Superior temporal gyrus (tissue), 1 donor: Measurements from ENCODE around the gene ZFPM1.
"Not testable (repeated sequence)": the region's sequence is repeated elsewhere in the genome, so short reads cannot be mapped to it uniquely, and the experiment has no call there.

ENCODE experiments used
- DNase-seq: peaks from one replicate; pipeline ENCODE4 v3.0.0-alpha.2; 2016; ENCODE audit errors: extremely low spot score

The ZFPM1 gene

GRCh38 chr16:88511906-88512305 is 58.8 kb downstream of the ZFPM1 start:
- DNase-seq: no peak

GRCh38 chr16:88512728-88513696 is 59.9 kb downstream of the ZFPM1 start:
- no peak for DNase-seq

- no peak for DNase-seq
These were observed 61.0 kb downstream of the ZFPM1 start for GRCh38 chr16:88514070-88514469.

GRCh38 chr16:88514526-88515232 is 61.6 kb downstream of the ZFPM1 start:
- no peak for DNase-seq

- DNase-seq: no peak
These were observed 62.3 kb downstream of the ZFPM1 start for GRCh38 chr16:88515371-88515770.

DNA sequence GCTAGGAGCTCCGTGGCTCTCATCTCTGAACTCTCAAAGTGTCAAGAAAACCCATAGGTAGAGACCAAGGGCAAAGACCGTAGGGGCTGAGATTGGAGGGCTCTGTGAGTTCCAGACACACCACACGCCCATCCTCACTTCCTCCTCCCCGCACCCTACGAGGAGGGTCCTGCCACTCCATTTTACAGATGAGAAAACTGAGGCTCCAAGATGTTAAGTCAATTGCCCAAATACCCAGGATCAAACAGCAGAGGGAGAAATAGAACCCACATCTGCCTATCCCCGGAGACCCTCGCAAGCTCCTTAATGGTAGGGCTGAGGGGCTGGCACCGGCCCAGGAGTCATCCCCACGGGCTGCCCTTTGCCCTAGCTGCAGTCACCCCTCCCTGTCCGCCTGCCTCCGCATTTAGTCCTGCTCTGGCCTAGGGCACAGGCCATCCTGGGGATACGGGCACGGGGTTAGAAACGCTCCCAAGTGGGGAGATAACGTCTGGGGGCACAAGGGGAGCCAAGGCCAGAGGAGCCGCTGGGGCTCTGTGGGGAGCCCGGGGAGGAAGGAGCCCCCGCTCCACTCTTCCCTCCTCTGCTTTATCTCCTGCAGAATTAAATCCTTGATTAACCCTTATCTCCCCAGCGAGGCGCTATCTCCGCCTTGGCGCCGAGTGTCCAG is 63.0 kb downstream of the ZFPM1 start:
- no peak for DNase-seq

DNA sequence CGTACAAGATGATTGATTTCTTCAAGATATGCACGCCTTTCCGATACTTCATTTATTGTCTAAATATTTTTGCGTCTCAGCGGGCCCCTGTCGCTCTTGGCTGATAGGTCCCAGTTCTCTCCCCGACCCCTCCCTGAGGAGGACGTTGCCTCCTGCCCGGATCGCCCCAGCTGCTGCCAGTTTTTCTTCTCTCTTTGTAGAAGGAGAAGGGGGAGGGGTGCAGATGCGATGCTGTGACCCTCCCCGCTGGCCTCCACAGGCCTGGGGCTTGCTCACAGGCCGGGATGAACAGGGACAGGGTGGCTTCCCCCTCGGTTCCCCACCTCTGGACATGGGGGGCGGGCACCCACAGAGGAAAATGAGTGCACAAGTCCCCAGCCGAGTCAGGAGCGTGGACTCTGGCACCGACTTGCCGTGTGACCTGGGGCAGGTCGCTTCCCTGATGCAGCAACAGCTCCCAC is 63.6 kb downstream of the ZFPM1 start:
- DNase-seq: no peak

- DNase-seq: not testable (repeated sequence)
These were observed 64.2 kb downstream of the ZFPM1 start for GRCh38 chr16:88517208-88517774.

- DNase-seq: not testable (repeated sequence)
These were observed 65.5 kb downstream of the ZFPM1 start for GRCh38 chr16:88518411-88519111.

GRCh38 chr16:88519240-88519639 is 66.2 kb downstream of the ZFPM1 start:
- DNase-seq: no peak

DNA sequence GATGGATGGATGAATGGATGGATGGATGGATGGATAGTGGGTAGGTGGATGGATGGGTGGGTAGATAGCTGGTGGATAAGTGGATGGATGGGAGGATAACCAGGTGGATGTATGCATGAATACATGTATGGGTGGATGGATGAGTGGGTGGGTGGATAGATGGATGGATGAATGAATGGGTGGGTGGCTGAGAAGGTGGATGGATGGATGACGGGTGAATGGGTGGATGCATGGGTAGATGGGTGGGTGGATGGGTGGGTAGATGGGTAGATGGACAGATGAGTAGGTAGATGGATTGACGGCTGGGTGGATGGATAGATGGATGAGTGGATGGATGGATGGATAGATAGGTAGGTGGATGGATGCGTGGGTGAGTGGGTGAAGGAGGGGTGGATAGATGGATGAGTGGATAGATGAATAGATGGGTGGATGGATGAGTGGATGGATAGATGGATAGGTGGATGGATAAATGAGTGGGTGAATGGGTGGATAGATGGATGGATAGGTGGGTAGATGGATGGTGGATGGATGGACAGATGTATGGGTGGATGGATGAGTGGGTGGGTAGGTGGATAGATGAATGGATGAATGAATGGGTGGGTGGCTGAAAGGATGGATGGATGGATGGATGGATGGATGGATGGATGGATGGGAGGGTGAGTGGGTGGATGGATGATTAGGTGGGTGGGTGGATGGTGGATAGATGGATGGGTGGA is 67.0 kb downstream of the ZFPM1 start:
- DNase-seq: no peak

DNA sequence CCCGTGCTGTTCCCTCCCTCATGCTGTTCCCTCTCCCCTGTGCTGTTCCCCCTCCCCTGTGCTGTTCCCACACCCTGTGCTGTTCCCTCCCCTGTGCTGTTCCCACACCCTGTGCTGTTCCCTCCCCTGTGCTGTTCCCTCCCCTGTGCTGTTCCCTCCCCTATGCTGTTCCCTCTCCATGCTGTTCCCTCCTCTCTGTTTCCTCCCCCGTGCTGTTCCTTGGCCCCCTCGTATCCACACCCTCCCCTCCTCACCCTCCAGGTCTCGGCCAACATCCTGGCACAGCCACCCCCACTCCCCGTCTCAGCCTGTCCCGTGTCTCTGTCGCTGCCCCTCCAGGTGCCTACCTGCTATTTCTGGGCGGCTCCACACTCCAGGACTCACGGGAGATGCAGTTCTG is 68.6 kb downstream of the ZFPM1 start:
- DNase-seq: no peak

DNA sequence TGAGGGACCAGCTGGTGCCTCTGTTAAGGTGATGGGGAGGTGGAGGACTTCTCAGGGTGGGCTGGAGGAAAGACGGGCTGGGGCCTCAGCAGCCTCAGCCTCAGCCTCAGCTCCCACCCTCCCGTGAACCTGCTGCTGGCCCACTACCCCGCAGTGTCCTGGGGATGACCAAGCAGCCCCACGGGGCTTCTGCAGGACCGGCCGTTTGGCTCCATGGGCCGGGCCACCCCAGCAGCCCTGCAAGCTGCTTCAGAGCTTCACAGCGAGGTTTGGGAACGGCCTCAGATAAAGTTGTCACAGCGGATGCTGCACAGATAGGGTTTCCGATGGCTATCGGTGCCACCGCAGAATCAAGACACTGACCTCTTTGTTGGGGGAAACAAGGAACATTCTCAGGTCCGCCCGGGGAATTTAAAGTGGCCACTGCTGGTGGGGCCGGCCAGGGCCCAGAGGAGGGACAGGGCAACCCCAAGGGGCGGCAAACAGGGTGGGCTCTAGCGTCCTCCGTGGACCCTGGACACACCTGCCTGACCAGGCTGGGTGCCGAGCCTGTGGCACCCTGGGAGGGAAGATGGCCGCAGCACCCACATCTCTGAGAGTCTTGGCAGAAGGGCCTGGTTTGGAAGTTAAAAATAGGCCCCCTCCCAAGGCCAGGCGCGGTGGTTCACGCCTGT is 69.3 kb downstream of the ZFPM1 start:
- no peak for DNase-seq

- DNase-seq: no peak
These were observed 70.5 kb downstream of the ZFPM1 start for GRCh38 chr16:88523309-88524161.

- no peak for DNase-seq
These were observed 71.3 kb downstream of the ZFPM1 start for GRCh38 chr16:88524274-88524972.

DNA sequence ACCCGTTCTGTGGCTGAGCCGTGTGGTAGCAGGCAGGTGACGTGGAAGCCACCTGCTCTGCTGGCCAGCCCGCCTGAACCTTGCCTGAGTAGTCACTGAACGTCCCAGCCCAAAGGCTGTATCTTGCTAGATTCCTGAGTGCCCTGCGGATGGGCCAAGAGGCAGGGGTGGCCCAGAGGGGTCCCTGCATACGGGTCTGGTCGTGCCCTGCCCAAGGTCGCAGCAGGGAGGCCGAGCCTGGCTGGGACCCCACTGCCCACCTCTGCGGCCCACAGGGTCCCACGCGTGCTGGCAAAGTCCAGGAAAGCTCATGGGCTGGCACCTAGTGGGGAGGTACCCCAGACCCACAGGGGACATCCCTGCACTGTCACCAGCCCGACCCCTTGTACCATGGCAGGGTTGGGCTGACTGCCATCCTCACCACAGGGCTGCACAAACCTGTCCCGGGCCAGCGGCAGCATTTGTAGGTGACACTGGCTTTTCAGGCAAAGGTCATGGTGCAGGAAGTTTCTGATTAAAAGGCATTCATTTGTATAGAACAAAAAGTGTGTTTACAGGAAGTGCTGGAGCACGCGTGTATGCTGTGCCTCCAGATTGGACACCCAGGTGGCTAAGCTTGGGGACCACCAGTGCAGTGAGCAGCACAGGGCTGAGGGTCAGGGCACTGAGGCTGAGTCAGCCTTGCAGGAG is 72.0 kb downstream of the ZFPM1 start:
- DNase-seq: no peak

GRCh38 chr16:88525663-88525990 is 72.5 kb downstream of the ZFPM1 start:
- DNase-seq: no peak
